H1 (cell line): Measurements from ENCODE around the gene DGAT2L6. TPM values are rescaled to one million over a fixed set of nuclear protein-coding genes. Genes with fewer than 3 reads are reported as not detected.
A peak's percentile ranks its signal among the peaks of the same experiment; 100 is the strongest.

ENCODE experiments used
- CTCF ChIA-PET: fragments of 300-600 bp; sonication (Branson Sonifier 250); formaldehyde crosslinking; loops from one replicate; lab custom pipeline; 2021; ENCODE audit not compliant: partially characterized antibody; lab: Charles Lee
- POLR2A ChIA-PET: fragments of 300-600 bp; sonication (Branson Sonifier 250); formaldehyde crosslinking; loops from one replicate; lab custom pipeline; 2021; ENCODE audit warnings: inconsistent platforms; ENCODE audit not compliant: partially characterized antibody; lab: Charles Lee
- DNase-seq, 2 experiments: peaks; one replicate each; pipeline versions ENCODE4 v3.0.0 to v3.0.0-alpha.2; 2010 to 2022; ENCODE audit warnings: low spot score in 2 of 2, low read depth in 1 of 2, mixed read lengths in 1 of 2
- FAIRE-seq: peaks from 2 replicates; lab custom pipeline; 2011; peaks lifted over from hg19 to GRCh38; lab: Jason Lieb, UNC
- H2AFZ ChIP-seq: 2 replicates; pipeline ENCODE4 v1.8.1; 2012; ENCODE audit warnings: low read length, inconsistent platforms
- H2AK5ac ChIP-seq: 2 replicates; pipeline ENCODE4 v1.6.1; 2013; ENCODE audit warnings: low read depth, low read length
- H2BK120ac ChIP-seq: replicated peaks from 2 replicates; pipeline ENCODE3; 2013; ENCODE audit warnings: low read depth, low read length, inconsistent platforms
- H2BK12ac ChIP-seq: 2 replicates; pipeline ENCODE4 v1.6.1; 2013; ENCODE audit warnings: low read depth, low read length
- H2BK15ac ChIP-seq: 2 replicates; pipeline ENCODE4 v1.6.1; 2013; ENCODE audit warnings: low read length
- H2BK20ac ChIP-seq: 2 replicates; pipeline ENCODE4 v1.6.1; 2013; ENCODE audit warnings: low read length
- H2BK5ac ChIP-seq: 2 replicates; pipeline ENCODE4 v1.6.1; 2013; ENCODE audit warnings: low read depth, low read length
- H3K14ac ChIP-seq: 2 replicates; pipeline ENCODE4 v1.6.1; 2013; ENCODE audit warnings: inconsistent platforms; ENCODE audit not compliant: insufficient read length
- H3K18ac ChIP-seq: 2 replicates; pipeline ENCODE4 v1.6.1; 2013; ENCODE audit warnings: low read length; ENCODE audit errors: extremely low read depth
- H3K23ac ChIP-seq: 2 replicates; pipeline ENCODE4 v1.6.1; 2013; ENCODE audit warnings: inconsistent platforms; ENCODE audit not compliant: insufficient read length
- H3K23me2 ChIP-seq: 2 replicates; pipeline ENCODE4 v1.6.1; 2013; ENCODE audit warnings: low read depth, low read length
- H3K27ac ChIP-seq: 2 replicates; pipeline ENCODE4 v1.6.1; 2011; ENCODE audit warnings: low read depth, low read length, inconsistent platforms
- H3K27me3 ChIP-seq, 4 experiments: replicated peaks in 1 of 4; 1 replicate in 1 of 4; 2 replicates in 3 of 4; pipeline versions ENCODE4 v1.6.1 to v1.8.1; 2011 to 2013; ENCODE audit warnings: low read length in 3 of 4, mild to moderate bottlenecking in 3 of 4, inconsistent platforms in 2 of 4, mixed read lengths in 2 of 4, moderate library complexity in 1 of 4; ENCODE audit not compliant: control insufficient read depth in 3 of 4, insufficient read depth in 3 of 4; ENCODE audit errors: extremely low read depth in 1 of 4
- H3K36me3 ChIP-seq, 4 experiments: 2 replicates each; pipeline versions ENCODE4 v1.6.1 to v1.8.1; 2011 to 2013; ENCODE audit warnings: mild to moderate bottlenecking in 4 of 4, low read length in 3 of 4, moderate library complexity in 2 of 4, control low read depth in 1 of 4, inconsistent platforms in 1 of 4; ENCODE audit not compliant: insufficient read depth in 4 of 4, control insufficient read depth in 2 of 4
- H3K4ac ChIP-seq: replicated peaks from 2 replicates; pipeline ENCODE3; 2013; ENCODE audit warnings: low read length, low read depth, mixed read lengths, inconsistent platforms; ENCODE audit not compliant: insufficient read length
- H3K4me1 ChIP-seq, 4 experiments: replicated peaks in 1 of 4; 1 replicate in 1 of 4; 2 replicates in 3 of 4; pipeline versions ENCODE4 v1.6.1 to v1.8.1; 2011 to 2013; ENCODE audit warnings: low read length in 3 of 4, inconsistent platforms in 2 of 4, mixed read lengths in 1 of 4; ENCODE audit not compliant: insufficient read depth in 4 of 4, control insufficient read depth in 3 of 4
- H3K4me2 ChIP-seq, 2 experiments: 2 replicates each; pipeline versions ENCODE4 v1.6.1 to v1.8.1; 2011 to 2013; ENCODE audit warnings: low read depth in 2 of 2, low read length in 2 of 2, control low read depth in 1 of 2, inconsistent platforms in 1 of 2, mild to moderate bottlenecking in 1 of 2; ENCODE audit not compliant: insufficient read depth in 1 of 2
- H3K4me3 ChIP-seq, 4 experiments: fragments of 200-600, 300-600 bp in 1 of 4; sonication (generic), shearing (Covaris generic), sonication (Bioruptor Twin) in 1 of 4; 2 replicates each; pipeline versions ENCODE4 v1.5.1 to v1.8.1; 2011 to 2016; ENCODE audit warnings: low read length in 4 of 4, low read depth in 3 of 4, control low read depth in 2 of 4, inconsistent platforms in 2 of 4, mild to moderate bottlenecking in 2 of 4, mixed read lengths in 1 of 4, moderate library complexity in 1 of 4; ENCODE audit not compliant: insufficient read depth in 2 of 4; ENCODE audit errors: extremely low read depth in 1 of 4
- H3K56ac ChIP-seq: replicated peaks from 2 replicates; pipeline ENCODE3; 2013; ENCODE audit warnings: low read depth, mild to moderate bottlenecking, mixed read lengths, low read length, inconsistent platforms; ENCODE audit not compliant: insufficient read length
- H3K79me1 ChIP-seq: 2 replicates; pipeline ENCODE4 v1.6.1; 2013; ENCODE audit warnings: low read depth, low read length, control low read depth
- H3K79me2 ChIP-seq, 2 experiments: 2 replicates each; pipeline versions ENCODE4 v1.6.1 to v1.8.1; 2012 to 2013; ENCODE audit warnings: low read length in 2 of 2, mild to moderate bottlenecking in 2 of 2, inconsistent platforms in 1 of 2; ENCODE audit not compliant: insufficient read depth in 2 of 2, control insufficient read depth in 1 of 2
- H3K9ac ChIP-seq, 4 experiments: replicated peaks in 1 of 4; 1 replicate in 1 of 4; 2 replicates in 3 of 4; pipeline versions ENCODE4 v1.6.1 to v1.8.1; 2011 to 2013; ENCODE audit warnings: low read depth in 3 of 4, low read length in 3 of 4, control low read depth in 2 of 4, mild to moderate bottlenecking in 2 of 4, moderate library complexity in 2 of 4, inconsistent platforms in 1 of 4; ENCODE audit errors: extremely low read depth in 1 of 4
- H3K9me3 ChIP-seq, 2 experiments: 2 replicates each; pipeline versions ENCODE4 v1.6.1 to v1.8.1; 2012 to 2013; ENCODE audit warnings: mild to moderate bottlenecking in 2 of 2, moderate library complexity in 2 of 2, control low read depth in 1 of 2, inconsistent platforms in 1 of 2, low read depth in 1 of 2, low read length in 1 of 2, mixed read lengths in 1 of 2; ENCODE audit not compliant: insufficient read depth in 2 of 2
- H4K20me1 ChIP-seq, 2 experiments: replicated peaks in 1 of 2; 2 replicates each; pipeline versions ENCODE3 to v1.8.1; 2011 to 2013; ENCODE audit warnings: inconsistent platforms in 2 of 2, low read length in 2 of 2, mild to moderate bottlenecking in 1 of 2; ENCODE audit not compliant: insufficient read depth in 2 of 2, control insufficient read depth in 1 of 2
- H4K5ac ChIP-seq: 2 replicates; pipeline ENCODE4 v1.6.1; 2013; ENCODE audit warnings: low read length, low read depth, mixed read lengths, inconsistent platforms; ENCODE audit not compliant: insufficient read length
- H4K8ac ChIP-seq: 2 replicates; pipeline ENCODE4 v1.8.0; 2013; ENCODE audit warnings: mild to moderate bottlenecking, moderate library complexity, low read length, inconsistent platforms; ENCODE audit not compliant: insufficient read depth; ENCODE audit errors: extremely low read depth
- H4K91ac ChIP-seq: replicated peaks from 2 replicates; pipeline ENCODE3; 2013; ENCODE audit warnings: low read length, mixed read lengths, inconsistent platforms; ENCODE audit not compliant: insufficient read length
- CHD2 ChIP-seq: IDR thresholded peaks from 2 replicates; pipeline ENCODE4 v1.6.1; 2012; ENCODE audit warnings: low read length, improper control_type of control experiment
- EGR1 ChIP-seq: IDR thresholded peaks from 2 replicates; pipeline ENCODE4 v1.6.1; 2011; ENCODE audit warnings: low read depth, low read length, borderline replicate concordance
- GABPA ChIP-seq: IDR thresholded peaks from 2 replicates; pipeline ENCODE4 v1.6.1; 2011; ENCODE audit warnings: mild to moderate bottlenecking, low read length, moderate library complexity, borderline replicate concordance; ENCODE audit not compliant: insufficient read depth
- HDAC6 ChIP-seq: IDR thresholded peaks from one replicate; pipeline ENCODE4 v1.7.1; 2012; ENCODE audit warnings: low read depth, mild to moderate bottlenecking, inconsistent platforms, low read length, moderate library complexity
- NRF1 ChIP-seq: IDR thresholded peaks from 2 replicates; pipeline ENCODE4 v1.6.1; 2011; ENCODE audit warnings: mild to moderate bottlenecking, low read depth, low read length, improper control_type of control experiment
- POU5F1 ChIP-seq: IDR thresholded peaks from 2 replicates; pipeline ENCODE4 v1.6.1; 2011; ENCODE audit warnings: low read depth, mild to moderate bottlenecking, low read length, moderate library complexity
- SIN3A ChIP-seq, 2 experiments: IDR thresholded peaks in 1 of 2; conservative IDR thresholded peaks in 1 of 2; 2 replicates each; pipeline ENCODE4 v1.6.1; 2011 to 2012; ENCODE audit warnings: low read length in 2 of 2, improper control_type of control experiment in 1 of 2, low read depth in 1 of 2, mild to moderate bottlenecking in 1 of 2
- SP2 ChIP-seq: IDR thresholded peaks from 2 replicates; pipeline ENCODE4 v1.6.1; 2012; ENCODE audit warnings: mild to moderate bottlenecking, low read length, inconsistent platforms
- YY1 ChIP-seq: IDR thresholded peaks from 2 replicates; pipeline ENCODE4 v1.6.1; 2011; ENCODE audit warnings: low read depth, mild to moderate bottlenecking, low read length
- WGBS, 2 experiments: shearing (Covaris generic) in 1 of 2; methylation state at CpG; one replicate each; pipeline versions ENCODE4 v1.1.6 to v1.1.7; 2013 to 2015; ENCODE audit warnings: low lambda C conversion rate in 2 of 2, mixed read lengths in 2 of 2, inconsistent platforms in 1 of 2, low coverage in 1 of 2, missing lambda C conversion rate in 1 of 2; ENCODE audit not compliant: insufficient replicate concordance in 2 of 2, insufficient coverage in 1 of 2, insufficient read length in 1 of 2; ENCODE audit errors: extremely low coverage in 1 of 2, missing lambda C conversion rate in 1 of 2; 5-methylcytosine and 5-hydroxymethylcytosine counted together
- polyA plus RNA-seq, 7 experiments: library from polyadenylated mRNA; depleted of rRNA in 3 of 7; stranded (reverse) in 5 of 7; unstranded in 2 of 7; fragments of >200 nt in 5 of 7; fragments of 200-250 nt in 2 of 7; gene quantifications; 1 replicate in 5 of 7; 2 replicates in 1 of 7; 4 replicates in 1 of 7; pipeline versions ENCODE4 v1.2.1 to v1.2.3, GENCODE V29; 2011 to 2013; ENCODE audit warnings: missing spikeins in 2 of 7, mixed read lengths in 2 of 7
- total RNA-seq: library from RNA; stranded (reverse); fragmentation: NEBNext Ultra II Directional; extraction: Animal tissue kit (Norgen Biotek cat#: 25700); gene quantifications from 2 replicates; pipeline ENCODE4 v1.2.1, GENCODE V29; 2021
- TF ChIP-seq, protein P1 (sequence below): IDR thresholded peaks from 2 replicates; pipeline ENCODE4 v1.6.1; 2012; ENCODE audit warnings: low read length, inconsistent platforms
- TF ChIP-seq, protein P2 (sequence below): IDR thresholded peaks from 2 replicates; pipeline ENCODE4 v1.6.1; 2011; ENCODE audit warnings: low read length, improper control_type of control experiment

The DGAT2L6 gene
- total and polyA plus RNA-seq, 2 of the 8 experiments (the other 6 are each of a cell fraction or from before 2014, with no cell fraction given), result not detected

DNA sequence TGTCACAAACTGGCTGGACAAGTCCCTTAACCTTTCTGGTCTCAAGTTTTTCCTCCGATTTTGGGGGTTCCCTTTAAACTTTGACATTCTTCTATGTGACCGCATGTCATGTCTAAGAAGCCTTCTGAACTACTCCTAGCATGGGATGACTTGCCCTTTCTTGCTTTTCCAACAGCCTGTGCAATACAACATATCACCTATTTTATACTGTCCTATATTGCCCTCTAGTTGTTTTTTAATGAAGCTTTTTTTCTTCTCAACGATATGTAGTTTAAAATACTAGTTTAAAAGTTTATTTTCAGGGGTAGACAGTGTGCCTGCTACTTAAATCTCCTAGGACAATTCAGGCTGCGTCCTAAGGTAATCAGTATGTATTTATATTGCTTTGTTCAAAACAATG lies 45.1 kb upstream of the DGAT2L6 start:
- H2BK5ac ChIP-seq, result no peak overlapping the region
- no peak overlapping the region for H3K23ac ChIP-seq
- H3K27ac ChIP-seq, result no peak overlapping the region
- peaks cover 4% of the 10 kb centered on the region; the same call in 1 of the 2 replicates for H3K23me2 ChIP-seq
- no peaks in the 10 kb centered on the region for H3K27me3 ChIP-seq
- H2BK15ac ChIP-seq, result no peak overlapping the region
- H3K79me2 ChIP-seq, result peaks cover 0 to 19% of the 10 kb centered on the region in 2 experiments; a peak in 2 of 4 replicates
- peaks cover 0 to 19% (median 5%) of the 10 kb centered on the region in 4 experiments; a peak in 5 of 7 replicates for H3K4me1 ChIP-seq
- no peak overlapping the region for H3K4ac ChIP-seq
- no peaks in the 10 kb centered on the region for H4K20me1 ChIP-seq
- H2BK12ac ChIP-seq, result no peak overlapping the region
- H3K4me2 ChIP-seq, result no peak overlapping the region; a peak in 1 of 4 replicates
- H2AK5ac ChIP-seq, result no peak overlapping the region
- CTCF ChIA-PET, result interaction anchor here (0.6 to 1.7 kb wide), 7 partner anchors 11 to 859 kb away, joined by 3 to 6 read pairs (median 4); no protein-coding TSS in a partner anchor
- DNase-seq, result no peak
- H2BK120ac ChIP-seq, result no peak overlapping the region
- POLR2A ChIA-PET, result no interaction called here
- H4K91ac ChIP-seq, result no peak overlapping the region
- H3K9me3 ChIP-seq, result no peaks in the 10 kb centered on the region
- no peak overlapping the region for H3K9ac ChIP-seq
- no peak overlapping the region for H2BK20ac ChIP-seq
- H3K4me3 ChIP-seq, result peak overlapping the region in 1 of 4 experiments; percentile 98; a peak in 1 of 8 replicates
- no peak overlapping the region for H3K18ac ChIP-seq
- no peaks in the 10 kb centered on the region; the same call in 1 of the 2 replicates for H3K79me1 ChIP-seq
- H3K56ac ChIP-seq, result no peak overlapping the region
- WGBS, 2 experiments, result 100% methylated on average over 3 of the region's 4 CpGs; no CpG with 5 or more reads in 1 of the 2 experiments
- H4K5ac ChIP-seq, result no peak overlapping the region
- no peak overlapping the region for H3K14ac ChIP-seq
- no peak for FAIRE-seq
- H2AFZ ChIP-seq, result no peak overlapping the region; the same call in 1 of the 2 replicates
- peaks cover 2 to 16% (median 5%) of the 10 kb centered on the region in 4 experiments; a peak in 4 of 8 replicates for H3K36me3 ChIP-seq
- H4K8ac ChIP-seq, result no peak overlapping the region
- TF ChIP-seq, protein P1, sequence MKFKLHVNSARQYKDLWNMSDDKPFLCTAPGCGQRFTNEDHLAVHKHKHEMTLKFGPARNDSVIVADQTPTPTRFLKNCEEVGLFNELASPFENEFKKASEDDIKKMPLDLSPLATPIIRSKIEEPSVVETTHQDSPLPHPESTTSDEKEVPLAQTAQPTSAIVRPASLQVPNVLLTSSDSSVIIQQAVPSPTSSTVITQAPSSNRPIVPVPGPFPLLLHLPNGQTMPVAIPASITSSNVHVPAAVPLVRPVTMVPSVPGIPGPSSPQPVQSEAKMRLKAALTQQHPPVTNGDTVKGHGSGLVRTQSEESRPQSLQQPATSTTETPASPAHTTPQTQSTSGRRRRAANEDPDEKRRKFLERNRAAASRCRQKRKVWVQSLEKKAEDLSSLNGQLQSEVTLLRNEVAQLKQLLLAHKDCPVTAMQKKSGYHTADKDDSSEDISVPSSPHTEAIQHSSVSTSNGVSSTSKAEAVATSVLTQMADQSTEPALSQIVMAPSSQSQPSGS, result no peak
- TF ChIP-seq EGR1 (no peak), GABPA (no peak), SIN3A (conservative IDR thresholded peaks at IDR 0.05 in 1 of 2, IDR thresholded peaks at IDR 0.05 in 1 of 2; ENCODE audit: low read depth in 1 of 2, low read length in 2 of 2) (no peak), POU5F1 (no peak), HDAC6 (no peak), CHD2 (no peak), YY1 (no peak), NRF1 (no peak), SP2 (no peak)
- TF ChIP-seq, protein P2, sequence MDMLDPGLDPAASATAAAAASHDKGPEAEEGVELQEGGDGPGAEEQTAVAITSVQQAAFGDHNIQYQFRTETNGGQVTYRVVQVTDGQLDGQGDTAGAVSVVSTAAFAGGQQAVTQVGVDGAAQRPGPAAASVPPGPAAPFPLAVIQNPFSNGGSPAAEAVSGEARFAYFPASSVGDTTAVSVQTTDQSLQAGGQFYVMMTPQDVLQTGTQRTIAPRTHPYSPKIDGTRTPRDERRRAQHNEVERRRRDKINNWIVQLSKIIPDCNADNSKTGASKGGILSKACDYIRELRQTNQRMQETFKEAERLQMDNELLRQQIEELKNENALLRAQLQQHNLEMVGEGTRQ, result no peak
